CD14-positive monocyte (primary cell): ENCODE results near the gene G2E3. TPM values are rescaled to one million over a fixed set of nuclear protein-coding genes. Genes with fewer than 3 reads are reported as not detected.

Source experiments
- DNase-seq, 3 donors: peaks; one replicate each; pipeline ENCODE4 v3.0.0-alpha.2; 2011 to 2022
- H2AFZ ChIP-seq: 2 replicates; pipeline ENCODE4 v1.6.0; 2012; ENCODE audit warnings: mild to moderate bottlenecking, low read depth, low read length, inconsistent platforms; ENCODE audit not compliant: insufficient read depth, poor library complexity, severe bottlenecking
- H3K27ac ChIP-seq, 2 donors: 1 replicate in 1 of 2; 2 replicates in 1 of 2; pipeline ENCODE4 v1.5.1; 2012 to 2013; ENCODE audit warnings: low read length in 2 of 2, control low read depth in 1 of 2, inconsistent platforms in 1 of 2, low read depth in 1 of 2, mild to moderate bottlenecking in 1 of 2
- H3K27me3 ChIP-seq, 2 donors: one replicate each; pipeline versions ENCODE4 v1.6.0 to v1.6.1; 2011 to 2013; ENCODE audit warnings: low read length in 2 of 2; ENCODE audit not compliant: control insufficient read depth in 2 of 2, insufficient read depth in 2 of 2
- H3K36me3 ChIP-seq, 2 donors: replicated peaks in 1 of 2; 1 replicate in 1 of 2; 2 replicates in 1 of 2; pipeline versions ENCODE4 v1.5.1 to v1.6.1; 2012 to 2013; ENCODE audit warnings: low read length in 2 of 2, control low read depth in 1 of 2, inconsistent platforms in 1 of 2, mild to moderate bottlenecking in 1 of 2; ENCODE audit not compliant: insufficient read depth in 2 of 2, control insufficient read depth in 1 of 2
- H3K4me1 ChIP-seq, 2 donors: 1 replicate in 1 of 2; 2 replicates in 1 of 2; pipeline versions ENCODE4 v1.5.1 to v1.6.1; 2012 to 2013; ENCODE audit warnings: low read length in 2 of 2, control low read depth in 1 of 2, inconsistent platforms in 1 of 2, mild to moderate bottlenecking in 1 of 2, moderate library complexity in 1 of 2; ENCODE audit not compliant: insufficient read depth in 2 of 2, control insufficient read depth in 1 of 2
- H3K4me2 ChIP-seq: replicated peaks from 2 replicates; pipeline ENCODE3; 2012; ENCODE audit warnings: low read length, moderate library complexity, mild to moderate bottlenecking; ENCODE audit not compliant: poor library complexity, severe bottlenecking; ENCODE audit errors: extremely low read depth
- H3K4me3 ChIP-seq, 3 experiments: fragments of 200-600 bp in 1 of 3; sonication (generic) in 1 of 3; replicated peaks in 1 of 3; 1 replicate in 2 of 3; 2 replicates in 1 of 3; pipeline ENCODE4 v1.5.1; 2011 to 2013; ENCODE audit warnings: low read length in 3 of 3, mild to moderate bottlenecking in 3 of 3, control low read depth in 2 of 3, low read depth in 2 of 3, inconsistent platforms in 1 of 3, moderate library complexity in 1 of 3
- H3K79me2 ChIP-seq: 2 replicates; pipeline ENCODE4 v1.6.0; 2012; ENCODE audit warnings: mild to moderate bottlenecking, control low read depth, inconsistent platforms, low read length, moderate library complexity; ENCODE audit not compliant: insufficient read depth
- H3K9ac ChIP-seq: 2 replicates; pipeline ENCODE4 v1.6.0; 2017; ENCODE audit warnings: low read length, mild to moderate bottlenecking; ENCODE audit not compliant: insufficient read depth, poor library complexity, severe bottlenecking
- H3K9me3 ChIP-seq, 2 donors: replicated peaks in 1 of 2; 1 replicate in 1 of 2; 2 replicates in 1 of 2; pipeline versions ENCODE4 v1.5.1 to v1.6.1; 2012 to 2013; ENCODE audit warnings: low read length in 2 of 2, control low read depth in 1 of 2; ENCODE audit not compliant: control insufficient read depth in 1 of 2, insufficient read depth in 1 of 2
- H4K20me1 ChIP-seq: 2 replicates; pipeline ENCODE4 v1.6.0; 2012; ENCODE audit warnings: mild to moderate bottlenecking, low read length, control low read depth, moderate library complexity; ENCODE audit not compliant: insufficient read depth
- H3K27ac Mint-ChIP-seq, 7 donors: one replicate each; pipeline ENCODE4 v1.8.0; 2020; ENCODE audit warnings: mild to moderate bottlenecking in 7 of 7, mixed read lengths in 7 of 7, moderate library complexity in 6 of 7, inconsistent platforms in 2 of 7
- H3K27me3 Mint-ChIP-seq, 3 donors: one replicate each; pipeline ENCODE4 v1.8.0; 2021 to 2022; ENCODE audit warnings: low read depth in 3 of 3, mild to moderate bottlenecking in 3 of 3, mixed read lengths in 3 of 3, moderate library complexity in 3 of 3, inconsistent platforms in 1 of 3
- H3K36me3 Mint-ChIP-seq, 2 donors: one replicate each; pipeline ENCODE4 v1.8.0; 2020; ENCODE audit warnings: mixed read lengths in 2 of 2, inconsistent platforms in 1 of 2, mild to moderate bottlenecking in 1 of 2
- H3K4me1 Mint-ChIP-seq: one replicate; pipeline ENCODE4 v1.8.0; 2020; ENCODE audit warnings: mild to moderate bottlenecking, mixed read lengths
- H3K4me3 Mint-ChIP-seq, 2 donors: one replicate each; pipeline ENCODE4 v1.8.0; 2020; ENCODE audit warnings: mild to moderate bottlenecking in 2 of 2, mixed read lengths in 2 of 2, moderate library complexity in 1 of 2
- H3K9me3 Mint-ChIP-seq, 7 donors: one replicate each; pipeline ENCODE4 v1.8.0; 2020 to 2022; ENCODE audit warnings: mixed read lengths in 7 of 7, mild to moderate bottlenecking in 6 of 7, moderate library complexity in 6 of 7, inconsistent platforms in 2 of 7
- CTCF ChIP-seq: fragments of 200-600 bp; IDR thresholded peaks from one replicate; pipeline ENCODE4 v1.8.0; 2022; ENCODE audit warnings: antibody characterized with exemption, mild to moderate bottlenecking
- WGBS: methylation state at CpG from one replicate; pipeline ENCODE4 v1.1.5; 2013; ENCODE audit warnings: missing lambda C conversion rate; ENCODE audit not compliant: insufficient coverage; 5-methylcytosine and 5-hydroxymethylcytosine counted together
- intact Hi-C, 2 donors: fragments of 100-400 bp; cut with micrococcal nuclease; formaldehyde crosslinking; loops; one replicate each; pipeline versions ENCODE4 v1.15.0 to v1.15.1; 2023
- polyA plus RNA-seq, 3 donors: library from polyadenylated mRNA; depleted of rRNA in 1 of 3; unstranded in 2 of 3; stranded (reverse) in 1 of 3; fragments of 300-500 nt in 2 of 3; fragments of >200 nt in 1 of 3; fragmentation: Illumina TruSeq in 2 of 3; gene quantifications; 1 replicate in 2 of 3; 2 replicates in 1 of 3; pipeline ENCODE4 v1.2.3, GENCODE V29; 2012 to 2021

The G2E3 gene
- polyA plus RNA-seq, 3 donors, result 5.6 to 12.1 (median 5.6) TPM

GRCh38 chr14:30607156-30607780, 48.3 kb downstream of the G2E3 start:
- no peak for DNase-seq
- Mint-ChIP-seq H3K36me3 (peaks cover 35 to 37% of the 10 kb centered on the region in 2 donors), H3K9me3 (no peaks in the 10 kb centered on the region), H3K27ac (no peak overlapping the region), H3K4me3 (no peak overlapping the region), H3K4me1 (peaks cover 19% of the 10 kb centered on the region), H3K27me3 (no peaks in the 10 kb centered on the region)
- Histone ChIP-seq H3K9me3 (no peaks in the 10 kb centered on the region), H3K4me1 (peaks cover 11 to 16% of the 10 kb centered on the region in 2 donors), H4K20me1 (no peaks in the 10 kb centered on the region), H3K27ac (no peak overlapping the region), H3K9ac (no peak overlapping the region), H3K79me2 (no peaks in the 10 kb centered on the region), H2AFZ (no peak overlapping the region), H3K36me3 (peaks cover 21 to 63% of the 10 kb centered on the region in 2 donors), H3K4me3 (no peak overlapping the region), H3K4me2 (no peak overlapping the region), H3K27me3 (no peaks in the 10 kb centered on the region)
- intact Hi-C loops, result no loop called here
- WGBS, result no CpG with 5 or more reads among the region's 1 CpG
- no peak for TF ChIP-seq CTCF

GRCh38 chr14:30608533-30609006, 49.6 kb downstream of the G2E3 start:
- Histone ChIP-seq H3K9me3 (no peaks in the 10 kb centered on the region), H3K4me1 (peaks cover 11 to 16% of the 10 kb centered on the region in 2 donors), H2AFZ (no peak overlapping the region), H4K20me1 (no peaks in the 10 kb centered on the region), H3K9ac (no peak overlapping the region), H3K4me3 (no peak overlapping the region), H3K79me2 (no peaks in the 10 kb centered on the region), H3K27me3 (no peaks in the 10 kb centered on the region), H3K4me2 (no peak overlapping the region), H3K27ac (peak overlapping the region in 1 of 2 donors; percentile 45), H3K36me3 (peaks cover 20 to 51% of the 10 kb centered on the region in 2 donors)
- 100% methylated on average over 1 of the region's 5 CpGs for WGBS
- Mint-ChIP-seq H3K27ac (peak overlapping the region in 4 of 7 donors; percentile 16 to 57 (median 44)), H3K4me1 (peaks cover 19% of the 10 kb centered on the region), H3K9me3 (no peaks in the 10 kb centered on the region), H3K4me3 (no peak overlapping the region), H3K27me3 (no peaks in the 10 kb centered on the region), H3K36me3 (peaks cover 23 to 28% of the 10 kb centered on the region in 2 donors)
- no peak for DNase-seq
- no peak for TF ChIP-seq CTCF
- intact Hi-C loops, result no loop called here
